Measurements from ENCODE around the gene ZNF354B.

ZNF354B gene

DNA sequence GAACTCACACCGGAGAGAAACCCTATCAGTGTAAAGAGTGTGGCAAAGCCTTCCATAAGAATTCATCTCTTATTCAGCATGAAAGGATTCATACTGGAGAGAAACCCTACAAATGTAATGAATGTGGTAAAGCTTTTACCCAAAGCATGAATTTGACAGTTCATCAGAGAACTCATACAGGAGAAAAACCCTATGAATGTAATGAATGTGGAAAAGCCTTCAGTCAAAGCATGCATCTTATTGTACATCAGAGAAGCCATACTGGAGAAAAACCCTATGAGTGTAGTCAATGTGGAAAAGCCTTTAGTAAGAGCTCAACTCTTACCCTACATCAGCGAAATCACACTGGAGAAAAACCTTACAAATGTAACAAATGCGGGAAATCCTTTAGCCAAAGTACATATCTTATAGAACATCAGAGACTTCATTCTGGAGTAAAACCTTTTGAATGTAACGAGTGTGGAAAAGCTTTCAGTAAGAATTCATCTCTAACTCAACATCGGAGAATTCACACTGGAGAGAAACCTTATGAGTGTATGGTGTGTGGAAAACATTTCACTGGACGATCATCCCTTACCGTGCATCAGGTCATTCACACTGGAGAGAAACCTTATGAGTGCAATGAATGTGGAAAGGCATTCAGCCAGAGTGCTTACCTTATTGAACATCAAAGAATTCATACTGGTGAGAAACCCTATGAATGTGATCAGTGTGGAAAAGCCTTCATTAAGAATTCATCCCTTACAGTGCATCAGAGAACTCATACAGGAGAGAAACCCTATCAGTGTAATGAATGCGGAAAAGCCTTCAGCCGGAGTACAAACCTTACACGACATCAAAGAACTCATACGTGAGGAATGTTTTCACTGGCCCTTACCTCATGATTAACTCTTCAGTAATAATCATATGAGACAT, 72.3 kb downstream of the ZNF354B start:
- no peak for DNase-seq (ENCODE audit: extremely low spot score)
- POLR2A ChIA-PET, result no interaction called here
- TF ChIP-seq, protein P1, sequence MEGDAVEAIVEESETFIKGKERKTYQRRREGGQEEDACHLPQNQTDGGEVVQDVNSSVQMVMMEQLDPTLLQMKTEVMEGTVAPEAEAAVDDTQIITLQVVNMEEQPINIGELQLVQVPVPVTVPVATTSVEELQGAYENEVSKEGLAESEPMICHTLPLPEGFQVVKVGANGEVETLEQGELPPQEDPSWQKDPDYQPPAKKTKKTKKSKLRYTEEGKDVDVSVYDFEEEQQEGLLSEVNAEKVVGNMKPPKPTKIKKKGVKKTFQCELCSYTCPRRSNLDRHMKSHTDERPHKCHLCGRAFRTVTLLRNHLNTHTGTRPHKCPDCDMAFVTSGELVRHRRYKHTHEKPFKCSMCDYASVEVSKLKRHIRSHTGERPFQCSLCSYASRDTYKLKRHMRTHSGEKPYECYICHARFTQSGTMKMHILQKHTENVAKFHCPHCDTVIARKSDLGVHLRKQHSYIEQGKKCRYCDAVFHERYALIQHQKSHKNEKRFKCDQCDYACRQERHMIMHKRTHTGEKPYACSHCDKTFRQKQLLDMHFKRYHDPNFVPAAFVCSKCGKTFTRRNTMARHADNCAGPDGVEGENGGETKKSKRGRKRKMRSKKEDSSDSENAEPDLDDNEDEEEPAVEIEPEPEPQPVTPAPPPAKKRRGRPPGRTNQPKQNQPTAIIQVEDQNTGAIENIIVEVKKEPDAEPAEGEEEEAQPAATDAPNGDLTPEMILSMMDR (IDR thresholded peaks at IDR 0.05; ENCODE audit: control extremely low read depth, extremely low read depth, low read depth, missing control alignments), result no peak
- CTCF ChIA-PET, result no interaction called here
